Keratinocyte (primary cell): ENCODE results near the gene DDX28. TPM values are rescaled to one million over a fixed set of nuclear protein-coding genes. Genes with fewer than 3 reads are reported as not detected.

ENCODE experiments used
- DNase-seq: peaks from one replicate; pipeline ENCODE4 v3.0.0-alpha.2; 2011; ENCODE audit warnings: low read depth, missing footprints, low spot score
- FAIRE-seq: peaks from 2 replicates; lab custom pipeline; 2011; peaks lifted over from hg19 to GRCh38; lab: Jason Lieb, UNC
- H2AFZ ChIP-seq: 2 replicates; pipeline ENCODE4 v1.6.0; 2012; ENCODE audit warnings: low read length, control low read depth, inconsistent platforms; ENCODE audit not compliant: control insufficient read depth
- H3K27ac ChIP-seq: 2 replicates; pipeline ENCODE4 v1.5.1; 2011; ENCODE audit warnings: low read length; ENCODE audit not compliant: control insufficient read depth, insufficient read depth
- H3K27me3 ChIP-seq: 3 replicates; pipeline ENCODE4 v1.6.0; 2011; ENCODE audit warnings: low read length; ENCODE audit not compliant: control insufficient read depth, insufficient read depth; ENCODE audit errors: extremely low read depth
- H3K36me3 ChIP-seq, 2 experiments: 2 replicates in 1 of 2; 3 replicates in 1 of 2; pipeline ENCODE4 v1.5.1; 2011; ENCODE audit warnings: low read length in 2 of 2, mild to moderate bottlenecking in 1 of 2; ENCODE audit not compliant: control insufficient read depth in 2 of 2, insufficient read depth in 2 of 2; ENCODE audit errors: extremely low read depth in 1 of 2
- H3K4me1 ChIP-seq: 3 replicates; pipeline ENCODE4 v1.5.1; 2011; ENCODE audit warnings: low read length; ENCODE audit not compliant: control insufficient read depth, insufficient read depth; ENCODE audit errors: extremely low read depth
- H3K4me2 ChIP-seq: 3 replicates; pipeline ENCODE4 v1.6.0; 2011; ENCODE audit warnings: low read depth, low read length; ENCODE audit not compliant: control insufficient read depth, insufficient read depth; ENCODE audit errors: extremely low read depth
- H3K4me3 ChIP-seq, 3 experiments: fragments of 200-600 bp in 1 of 3; sonication (generic) in 1 of 3; 2 replicates in 2 of 3; 3 replicates in 1 of 3; pipeline ENCODE4 v1.5.1; 2011 to 2016; ENCODE audit warnings: low read length in 3 of 3, mild to moderate bottlenecking in 3 of 3, control low read depth in 2 of 3, inconsistent platforms in 1 of 3, low read depth in 1 of 3, mixed read lengths in 1 of 3, mixed run types in 1 of 3, moderate library complexity in 1 of 3; ENCODE audit not compliant: control insufficient read depth in 2 of 3, insufficient read depth in 2 of 3; ENCODE audit errors: extremely low read depth in 1 of 3
- H3K79me2 ChIP-seq: 2 replicates; pipeline ENCODE4 v1.6.0; 2012; ENCODE audit warnings: low read length; ENCODE audit not compliant: control insufficient read depth, insufficient read depth
- H3K9ac ChIP-seq: 3 replicates; pipeline ENCODE4 v1.6.0; 2011; ENCODE audit warnings: low read length; ENCODE audit not compliant: control insufficient read depth, insufficient read depth; ENCODE audit errors: extremely low read depth
- H3K9me1 ChIP-seq: 3 replicates; pipeline ENCODE4 v1.6.0; 2011; ENCODE audit warnings: low read length; ENCODE audit not compliant: control insufficient read depth, insufficient read depth; ENCODE audit errors: extremely low read depth
- H3K9me3 ChIP-seq: 2 replicates; pipeline ENCODE4 v1.5.1; 2012; ENCODE audit warnings: low read depth, low read length; ENCODE audit not compliant: control insufficient read depth
- H4K20me1 ChIP-seq: 3 replicates; pipeline ENCODE4 v1.6.0; 2011; ENCODE audit warnings: low read length; ENCODE audit not compliant: control insufficient read depth, insufficient read depth; ENCODE audit errors: extremely low read depth
- EZH2 ChIP-seq: IDR thresholded peaks from one replicate; pipeline ENCODE4 v1.6.1; 2012; ENCODE audit warnings: inconsistent platforms, mild to moderate bottlenecking, low read length, moderate library complexity
- dilution Hi-C: fragments of 300-500 bp; cut with MboI; formaldehyde crosslinking; loops from one replicate; pipeline ENCODE4 v1.7.0; 2020; ENCODE audit warnings: low sequenced_read_pairs; ENCODE audit not compliant: extremely low pct_ligation_motif_present
- polyA plus RNA-seq, 5 experiments: library from polyadenylated mRNA; depleted of rRNA in 3 of 5; stranded (reverse) in 3 of 5; stranded (forward) in 1 of 5; unstranded in 1 of 5; fragments of >200 nt; gene quantifications; 1 replicate in 1 of 5; 2 replicates in 3 of 5; 3 replicates in 1 of 5; pipeline versions ENCODE4 v1.2.1 to v1.2.3, GENCODE V29; 2011 to 2012; ENCODE audit warnings: missing spikeins in 2 of 5, low read depth in 1 of 5, low replicate concordance in 1 of 5
- TF ChIP-seq, protein P1 (sequence below), 3 experiments: IDR thresholded peaks in 1 of 3; conservative IDR thresholded peaks in 1 of 3; optimal IDR thresholded peaks in 1 of 3; 2 replicates in 2 of 3; 3 replicates in 1 of 3; pipeline versions ENCODE3 to v1.5.1; 2011; ENCODE audit warnings: low read length in 3 of 3, mild to moderate bottlenecking in 3 of 3, moderate library complexity in 2 of 3, control low read depth in 1 of 3, inconsistent platforms in 1 of 3; ENCODE audit not compliant: insufficient read depth in 2 of 3; ENCODE audit errors: extremely low read depth in 1 of 3

DDX28 gene
- polyA plus RNA-seq, 1 donor (not counting 4 experiments of a cell fraction or from before 2014, with no cell fraction given), result 12.8 TPM

- FAIRE-seq, result no peak
Measured at GRCh38 chr16:67990018-67990386, 33.0 kb downstream of the DDX28 start.

GRCh38 chr16:67989322-67990017 is 33.6 kb downstream of the DDX28 start:
- FAIRE-seq (no peak), DNase-seq (no peak)
- no peaks in the 10 kb centered on the region for H4K20me1 ChIP-seq
- no peak overlapping the region for H3K4me3 ChIP-seq
- no peaks in the 10 kb centered on the region for H3K9me1 ChIP-seq
- no peaks in the 10 kb centered on the region for H3K36me3 ChIP-seq
- no peak overlapping the region for H3K27ac ChIP-seq
- H3K9ac ChIP-seq, result no peak overlapping the region
- no peaks in the 10 kb centered on the region for H3K27me3 ChIP-seq
- H3K4me2 ChIP-seq, result no peak overlapping the region
- H3K9me3 ChIP-seq, result no peaks in the 10 kb centered on the region
- H3K4me1 ChIP-seq, result peaks cover 15% of the 10 kb centered on the region
- no peak for TF ChIP-seq EZH2
- TF ChIP-seq, protein P1, sequence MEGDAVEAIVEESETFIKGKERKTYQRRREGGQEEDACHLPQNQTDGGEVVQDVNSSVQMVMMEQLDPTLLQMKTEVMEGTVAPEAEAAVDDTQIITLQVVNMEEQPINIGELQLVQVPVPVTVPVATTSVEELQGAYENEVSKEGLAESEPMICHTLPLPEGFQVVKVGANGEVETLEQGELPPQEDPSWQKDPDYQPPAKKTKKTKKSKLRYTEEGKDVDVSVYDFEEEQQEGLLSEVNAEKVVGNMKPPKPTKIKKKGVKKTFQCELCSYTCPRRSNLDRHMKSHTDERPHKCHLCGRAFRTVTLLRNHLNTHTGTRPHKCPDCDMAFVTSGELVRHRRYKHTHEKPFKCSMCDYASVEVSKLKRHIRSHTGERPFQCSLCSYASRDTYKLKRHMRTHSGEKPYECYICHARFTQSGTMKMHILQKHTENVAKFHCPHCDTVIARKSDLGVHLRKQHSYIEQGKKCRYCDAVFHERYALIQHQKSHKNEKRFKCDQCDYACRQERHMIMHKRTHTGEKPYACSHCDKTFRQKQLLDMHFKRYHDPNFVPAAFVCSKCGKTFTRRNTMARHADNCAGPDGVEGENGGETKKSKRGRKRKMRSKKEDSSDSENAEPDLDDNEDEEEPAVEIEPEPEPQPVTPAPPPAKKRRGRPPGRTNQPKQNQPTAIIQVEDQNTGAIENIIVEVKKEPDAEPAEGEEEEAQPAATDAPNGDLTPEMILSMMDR (optimal IDR thresholded peaks at IDR 0.05 in 1 of 3, IDR thresholded peaks at IDR 0.05 in 1 of 3, conservative IDR thresholded peaks at IDR 0.05 in 1 of 3; ENCODE audit: extremely low read depth in 1 of 3, insufficient read depth in 2 of 3, low read length in 3 of 3), result no peak
- no peak overlapping the region for H2AFZ ChIP-seq
- dilution Hi-C loops, result no loop called here
- no peaks in the 10 kb centered on the region for H3K79me2 ChIP-seq

More at GRCh38 chr16:67990018-67990386, 33.0 kb downstream of the DDX28 start:
- Histone ChIP-seq H3K9me1 (no peaks in the 10 kb centered on the region), H3K4me3 (no peak overlapping the region), H3K27me3 (no peaks in the 10 kb centered on the region), H3K79me2 (no peaks in the 10 kb centered on the region), H3K36me3 (no peaks in the 10 kb centered on the region), H2AFZ (no peak overlapping the region), H3K4me1 (peaks cover 15% of the 10 kb centered on the region), H3K9ac (no peak overlapping the region), H3K4me2 (no peak overlapping the region), H4K20me1 (no peaks in the 10 kb centered on the region), H3K27ac (no peak overlapping the region), H3K9me3 (no peaks in the 10 kb centered on the region)
- no peak for DNase-seq
- dilution Hi-C loops, result no loop called here
- TF ChIP-seq EZH2, result no peak
- TF ChIP-seq, protein P1 (optimal IDR thresholded peaks at IDR 0.05 in 1 of 3, IDR thresholded peaks at IDR 0.05 in 1 of 3, conservative IDR thresholded peaks at IDR 0.05 in 1 of 3; ENCODE audit: extremely low read depth in 1 of 3, insufficient read depth in 2 of 3, low read length in 3 of 3), result peak in 1 of 3 experiments; percentile 23
